Measurements from ENCODE around the gene PRRC1.

DNA sequence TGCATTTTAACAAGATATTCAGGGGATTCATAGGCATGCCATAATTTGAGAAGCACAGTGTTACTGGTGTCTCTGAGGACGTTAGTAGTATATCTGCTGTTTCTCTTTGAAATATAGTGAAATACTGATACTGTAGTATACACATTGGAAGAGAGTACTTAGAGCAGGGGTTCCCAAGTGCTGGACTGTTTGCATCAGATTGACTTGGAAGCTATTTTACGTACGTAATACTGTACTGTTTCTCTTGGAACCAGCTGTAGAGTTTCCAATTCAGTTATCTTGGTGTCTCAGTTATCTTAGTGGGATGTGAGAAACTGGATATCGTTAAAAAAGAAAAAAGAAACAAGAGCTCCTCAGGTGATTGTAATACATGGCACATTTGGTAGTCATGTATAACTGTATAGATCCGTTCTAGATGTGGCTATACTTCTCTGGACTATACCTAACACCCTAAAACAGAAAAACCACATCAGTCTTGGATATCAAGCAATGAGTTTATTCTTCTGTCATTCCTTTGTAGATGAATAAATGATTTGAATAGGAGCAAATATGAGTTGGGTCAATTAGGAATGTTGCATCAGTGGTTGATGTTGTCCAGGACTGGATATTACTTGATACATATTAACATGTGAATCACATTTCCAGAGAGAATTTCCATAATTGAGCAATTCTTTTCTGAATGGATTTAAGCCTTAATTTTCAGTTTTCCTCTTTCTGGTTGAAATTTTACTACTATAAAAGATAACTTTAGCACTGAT lies 33.4 kb downstream of the PRRC1 start:
- TF ChIP-seq POLR2A (IDR thresholded peaks at IDR 0.05) (no peak), POLR2AphosphoS5 (IDR thresholded peaks at IDR 0.05) (no peak)
- TF ChIP-seq, protein P1, sequence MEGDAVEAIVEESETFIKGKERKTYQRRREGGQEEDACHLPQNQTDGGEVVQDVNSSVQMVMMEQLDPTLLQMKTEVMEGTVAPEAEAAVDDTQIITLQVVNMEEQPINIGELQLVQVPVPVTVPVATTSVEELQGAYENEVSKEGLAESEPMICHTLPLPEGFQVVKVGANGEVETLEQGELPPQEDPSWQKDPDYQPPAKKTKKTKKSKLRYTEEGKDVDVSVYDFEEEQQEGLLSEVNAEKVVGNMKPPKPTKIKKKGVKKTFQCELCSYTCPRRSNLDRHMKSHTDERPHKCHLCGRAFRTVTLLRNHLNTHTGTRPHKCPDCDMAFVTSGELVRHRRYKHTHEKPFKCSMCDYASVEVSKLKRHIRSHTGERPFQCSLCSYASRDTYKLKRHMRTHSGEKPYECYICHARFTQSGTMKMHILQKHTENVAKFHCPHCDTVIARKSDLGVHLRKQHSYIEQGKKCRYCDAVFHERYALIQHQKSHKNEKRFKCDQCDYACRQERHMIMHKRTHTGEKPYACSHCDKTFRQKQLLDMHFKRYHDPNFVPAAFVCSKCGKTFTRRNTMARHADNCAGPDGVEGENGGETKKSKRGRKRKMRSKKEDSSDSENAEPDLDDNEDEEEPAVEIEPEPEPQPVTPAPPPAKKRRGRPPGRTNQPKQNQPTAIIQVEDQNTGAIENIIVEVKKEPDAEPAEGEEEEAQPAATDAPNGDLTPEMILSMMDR (IDR thresholded peaks at IDR 0.05) = no peak
